Ishikawa (cell line): ENCODE results near the gene EDC3.
A peak's percentile ranks its signal among the peaks of the same experiment; 100 is the strongest.

ENCODE experiments used
- CEBPB ChIP-seq: IDR thresholded peaks from 2 replicates; pipeline ENCODE4 v1.6.1; 2012
- CREB1 ChIP-seq: IDR thresholded peaks from 2 replicates; pipeline ENCODE4 v1.6.1; 2012; ENCODE audit warnings: low read depth
- EGR1 ChIP-seq: IDR thresholded peaks from 2 replicates; pipeline ENCODE4 v1.6.1; 2012
- EP300 ChIP-seq: IDR thresholded peaks from 2 replicates; pipeline ENCODE4 v1.6.1; 2012; ENCODE audit warnings: borderline replicate concordance
- FOXM1 ChIP-seq: IDR thresholded peaks from 2 replicates; pipeline ENCODE4 v1.6.1; 2012; ENCODE audit warnings: low read depth, borderline replicate concordance
- MAX ChIP-seq: IDR thresholded peaks from 2 replicates; pipeline ENCODE4 v1.6.1; 2012
- NFIC ChIP-seq: IDR thresholded peaks from 2 replicates; pipeline ENCODE4 v1.6.1; 2012
- RAD21 ChIP-seq: IDR thresholded peaks from 2 replicates; pipeline ENCODE4 v1.6.1; 2012; ENCODE audit warnings: low read depth
- TAF1 ChIP-seq: IDR thresholded peaks from 2 replicates; pipeline ENCODE4 v1.6.1; 2012; ENCODE audit warnings: low read depth, mild to moderate bottlenecking
- TCF12 ChIP-seq: IDR thresholded peaks from 2 replicates; pipeline ENCODE4 v1.6.1; 2012; ENCODE audit warnings: low read depth
- TEAD4 ChIP-seq: IDR thresholded peaks from 2 replicates; pipeline ENCODE4 v1.6.1; 2012
- USF1 ChIP-seq: IDR thresholded peaks from 2 replicates; pipeline ENCODE4 v1.6.1; 2012
- YY1 ChIP-seq: IDR thresholded peaks from 2 replicates; pipeline ENCODE4 v1.6.1; 2012; ENCODE audit warnings: low read depth
- ZBTB7A ChIP-seq: IDR thresholded peaks from 2 replicates; pipeline ENCODE4 v1.6.1; 2012; ENCODE audit warnings: low read depth
- TF ChIP-seq, protein P1 (sequence below): IDR thresholded peaks from 2 replicates; pipeline ENCODE4 v1.6.1; 2012; ENCODE audit warnings: low read depth, mild to moderate bottlenecking

EDC3 gene

DNA sequence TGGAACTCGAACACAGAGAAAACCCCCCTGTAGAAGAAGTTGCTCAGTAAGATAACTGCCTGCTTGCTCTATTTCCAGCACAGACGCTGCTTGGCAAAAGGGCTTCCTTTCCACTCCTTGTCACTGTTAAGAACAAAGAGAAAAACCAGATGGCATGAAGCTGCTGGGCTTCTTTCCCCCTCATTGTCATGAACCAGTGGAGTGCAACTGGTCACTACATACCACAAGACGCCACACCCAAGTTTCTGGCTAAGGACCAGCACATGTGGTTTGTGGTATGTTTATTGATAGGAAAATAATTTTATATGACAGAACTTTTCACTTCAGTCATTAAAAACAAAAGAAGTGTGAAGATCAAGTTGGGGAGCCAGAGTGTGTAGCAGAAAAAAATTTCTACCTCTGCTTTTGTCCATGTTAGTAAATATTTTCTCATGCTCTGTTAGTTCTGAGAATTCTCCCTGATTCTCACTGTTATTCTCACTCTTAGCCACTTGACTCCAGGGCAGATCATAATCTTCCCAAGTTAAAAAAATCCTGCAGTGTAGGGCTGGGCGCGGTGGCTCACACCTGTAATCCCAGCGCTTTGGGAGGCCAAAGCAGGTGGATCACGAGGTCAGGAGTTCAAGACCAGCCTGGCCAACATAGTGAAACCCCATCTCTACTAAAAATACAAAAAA is 42.3 kb downstream of the EDC3 start:
- TF ChIP-seq ZBTB7A, result no peak
- peak; percentile 71; the same call in 1 of the 2 replicates for TF ChIP-seq MAX
- peak; percentile 98 for TF ChIP-seq FOXM1
- peak; percentile 55; the same call in 1 of the 2 replicates for TF ChIP-seq YY1
- peak; percentile 41; the same call in 1 of the 2 replicates for TF ChIP-seq USF1
- no peak for TF ChIP-seq EGR1
- peak; percentile 98 for TF ChIP-seq TEAD4
- TF ChIP-seq RAD21, result peak; percentile 13; the same call in 1 of the 2 replicates
- no peak for TF ChIP-seq TAF1
- TF ChIP-seq TCF12, result peak; percentile 100
- TF ChIP-seq, protein P1, sequence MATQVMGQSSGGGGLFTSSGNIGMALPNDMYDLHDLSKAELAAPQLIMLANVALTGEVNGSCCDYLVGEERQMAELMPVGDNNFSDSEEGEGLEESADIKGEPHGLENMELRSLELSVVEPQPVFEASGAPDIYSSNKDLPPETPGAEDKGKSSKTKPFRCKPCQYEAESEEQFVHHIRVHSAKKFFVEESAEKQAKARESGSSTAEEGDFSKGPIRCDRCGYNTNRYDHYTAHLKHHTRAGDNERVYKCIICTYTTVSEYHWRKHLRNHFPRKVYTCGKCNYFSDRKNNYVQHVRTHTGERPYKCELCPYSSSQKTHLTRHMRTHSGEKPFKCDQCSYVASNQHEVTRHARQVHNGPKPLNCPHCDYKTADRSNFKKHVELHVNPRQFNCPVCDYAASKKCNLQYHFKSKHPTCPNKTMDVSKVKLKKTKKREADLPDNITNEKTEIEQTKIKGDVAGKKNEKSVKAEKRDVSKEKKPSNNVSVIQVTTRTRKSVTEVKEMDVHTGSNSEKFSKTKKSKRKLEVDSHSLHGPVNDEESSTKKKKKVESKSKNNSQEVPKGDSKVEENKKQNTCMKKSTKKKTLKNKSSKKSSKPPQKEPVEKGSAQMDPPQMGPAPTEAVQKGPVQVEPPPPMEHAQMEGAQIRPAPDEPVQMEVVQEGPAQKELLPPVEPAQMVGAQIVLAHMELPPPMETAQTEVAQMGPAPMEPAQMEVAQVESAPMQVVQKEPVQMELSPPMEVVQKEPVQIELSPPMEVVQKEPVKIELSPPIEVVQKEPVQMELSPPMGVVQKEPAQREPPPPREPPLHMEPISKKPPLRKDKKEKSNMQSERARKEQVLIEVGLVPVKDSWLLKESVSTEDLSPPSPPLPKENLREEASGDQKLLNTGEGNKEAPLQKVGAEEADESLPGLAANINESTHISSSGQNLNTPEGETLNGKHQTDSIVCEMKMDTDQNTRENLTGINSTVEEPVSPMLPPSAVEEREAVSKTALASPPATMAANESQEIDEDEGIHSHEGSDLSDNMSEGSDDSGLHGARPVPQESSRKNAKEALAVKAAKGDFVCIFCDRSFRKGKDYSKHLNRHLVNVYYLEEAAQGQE, result peak; percentile 29; the same call in 1 of the 2 replicates
- TF ChIP-seq NFIC, result peak; percentile 99
- TF ChIP-seq CREB1, result no peak
- TF ChIP-seq EP300, result peak; percentile 99
- peak; percentile 46; the same call in 1 of the 2 replicates for TF ChIP-seq CEBPB

- no peak for TF ChIP-seq ZBTB7A
- peak; percentile 97 for TF ChIP-seq TEAD4
- TF ChIP-seq FOXM1, result peak; percentile 95
- TF ChIP-seq RAD21, result 0 out of 2 replicates have a peak, but pooled peaks have one; percentile 12
- TF ChIP-seq YY1, result 0 out of 2 replicates have a peak, but pooled peaks have one; percentile 44
- TF ChIP-seq CREB1, result no peak
- TF ChIP-seq TAF1, result 0 out of 2 replicates have a peak, but pooled peaks have one; percentile 4
- peak; percentile 67 for TF ChIP-seq CEBPB
- TF ChIP-seq NFIC, result peak; percentile 99
- peak; percentile 98 for TF ChIP-seq EP300
- TF ChIP-seq TCF12, result peak; percentile 99
- TF ChIP-seq MAX, result peak; percentile 81
- TF ChIP-seq, protein P1, result 0 out of 2 replicates have a peak, but pooled peaks have one; percentile 23
- no peak for TF ChIP-seq USF1
- no peak for TF ChIP-seq EGR1
Observed at GRCh38 chr15:74651242-74651741, 44.5 kb downstream of the EDC3 start.

DNA sequence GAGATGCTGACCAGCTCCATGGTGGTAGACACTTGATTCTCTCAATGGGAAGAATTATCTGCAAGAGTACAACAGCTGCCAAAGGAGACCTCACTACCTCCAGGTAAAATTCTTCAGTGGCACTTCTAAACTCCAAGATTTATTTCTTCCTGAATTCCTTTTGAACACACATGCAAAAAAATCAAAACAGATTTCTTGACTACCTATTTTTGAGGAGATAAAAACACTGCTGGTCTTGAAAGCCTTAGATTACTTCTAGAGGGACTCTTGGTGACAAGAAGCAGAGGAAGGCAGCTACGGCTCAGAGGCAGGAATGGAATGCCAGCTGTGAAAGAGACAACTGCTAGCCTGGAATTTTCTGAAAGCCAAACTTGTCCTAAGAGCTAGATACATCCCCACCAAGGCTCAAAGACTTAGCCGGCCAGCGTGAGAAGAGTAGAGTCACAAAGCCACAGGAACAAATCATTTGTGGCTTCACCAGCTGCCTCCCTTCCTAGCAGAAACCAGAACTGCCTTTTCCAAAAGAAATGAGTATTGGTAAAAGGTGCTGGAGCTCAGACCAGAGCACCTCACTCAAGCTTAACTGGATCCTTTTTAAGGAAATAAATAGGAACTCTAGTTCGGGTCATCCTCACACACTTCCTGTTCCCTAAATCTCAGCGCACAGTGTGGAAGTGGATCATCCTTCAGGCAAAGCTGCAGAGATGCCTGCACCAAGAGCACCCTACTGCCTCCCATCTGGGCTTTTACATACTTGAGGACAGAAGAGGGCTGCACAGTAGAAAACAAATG is 47.6 kb downstream of the EDC3 start:
- TF ChIP-seq RAD21, result no peak
- TF ChIP-seq NFIC, result no peak
- no peak for TF ChIP-seq TCF12
- no peak for TF ChIP-seq CEBPB
- no peak for TF ChIP-seq MAX
- no peak for TF ChIP-seq EP300
- TF ChIP-seq TAF1, result no peak
- TF ChIP-seq YY1, result no peak
- TF ChIP-seq, protein P1, result no peak
- TF ChIP-seq TEAD4, result no peak; the same call in 1 of the 2 replicates
- no peak for TF ChIP-seq CREB1
